SK-N-SH (cell line): ENCODE data around the gene PRICKLE1.

Experiments
- TAF1 ChIP-seq: IDR thresholded peaks from 2 replicates; pipeline ENCODE4 v1.6.1; 2012; ENCODE audit warnings: low read depth, mild to moderate bottlenecking, low read length, moderate library complexity, borderline replicate concordance
- TF ChIP-seq, protein P1 (sequence below): IDR thresholded peaks from 2 replicates; pipeline ENCODE4; 2012
- TF ChIP-seq, protein P2 (sequence below): fragments of 200-600 bp; sonication (generic); IDR thresholded peaks from 2 replicates; pipeline ENCODE4 v1.6.1; 2017; ENCODE audit warnings: antibody characterized with exemption, mild to moderate bottlenecking, moderate library complexity
- TF ChIP-seq, protein P3 (sequence below): IDR thresholded peaks from 2 replicates; pipeline ENCODE4 v1.6.1; 2012; ENCODE audit warnings: mild to moderate bottlenecking, low read depth, low read length, moderate library complexity

DNA sequence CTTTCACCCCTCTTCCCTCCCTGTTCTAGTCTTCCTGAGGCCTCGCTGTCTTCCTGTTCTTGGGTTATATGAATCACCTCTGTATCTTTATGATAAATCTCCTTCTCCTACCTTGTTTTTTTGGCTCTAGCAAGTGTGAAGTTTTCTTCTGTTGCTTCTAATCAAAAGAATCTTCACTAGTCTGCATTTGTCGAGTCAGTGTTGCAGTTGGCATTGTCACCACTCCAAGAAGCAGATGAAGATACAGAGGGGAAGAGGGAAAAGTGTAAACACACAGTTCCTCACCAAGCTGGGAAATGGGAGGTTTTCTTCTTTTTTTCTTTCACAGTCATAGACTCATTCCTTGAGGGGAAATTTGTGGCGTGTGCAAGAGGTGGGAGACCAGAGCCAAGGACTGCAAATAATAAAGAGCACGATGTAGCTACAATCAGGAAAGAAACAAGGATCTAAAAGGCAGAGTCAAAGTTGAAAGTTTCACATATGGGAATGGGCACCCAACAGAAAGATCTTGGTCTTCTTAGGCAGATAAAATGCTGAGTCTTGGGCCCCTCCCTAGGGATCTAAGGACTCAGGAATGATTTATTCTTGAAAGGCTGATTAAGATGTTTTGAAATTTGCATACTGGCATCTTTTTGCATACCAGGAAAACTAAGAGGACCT, 22.2 kb upstream of the PRICKLE1 start:
- TF ChIP-seq, protein P1, sequence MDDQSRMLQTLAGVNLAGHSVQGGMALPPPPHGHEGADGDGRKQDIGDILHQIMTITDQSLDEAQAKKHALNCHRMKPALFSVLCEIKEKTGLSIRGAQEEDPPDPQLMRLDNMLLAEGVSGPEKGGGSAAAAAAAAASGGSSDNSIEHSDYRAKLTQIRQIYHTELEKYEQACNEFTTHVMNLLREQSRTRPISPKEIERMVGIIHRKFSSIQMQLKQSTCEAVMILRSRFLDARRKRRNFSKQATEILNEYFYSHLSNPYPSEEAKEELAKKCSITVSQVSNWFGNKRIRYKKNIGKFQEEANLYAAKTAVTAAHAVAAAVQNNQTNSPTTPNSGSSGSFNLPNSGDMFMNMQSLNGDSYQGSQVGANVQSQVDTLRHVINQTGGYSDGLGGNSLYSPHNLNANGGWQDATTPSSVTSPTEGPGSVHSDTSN, result no peak
- no peak for TF ChIP-seq TAF1
- TF ChIP-seq, protein P2, sequence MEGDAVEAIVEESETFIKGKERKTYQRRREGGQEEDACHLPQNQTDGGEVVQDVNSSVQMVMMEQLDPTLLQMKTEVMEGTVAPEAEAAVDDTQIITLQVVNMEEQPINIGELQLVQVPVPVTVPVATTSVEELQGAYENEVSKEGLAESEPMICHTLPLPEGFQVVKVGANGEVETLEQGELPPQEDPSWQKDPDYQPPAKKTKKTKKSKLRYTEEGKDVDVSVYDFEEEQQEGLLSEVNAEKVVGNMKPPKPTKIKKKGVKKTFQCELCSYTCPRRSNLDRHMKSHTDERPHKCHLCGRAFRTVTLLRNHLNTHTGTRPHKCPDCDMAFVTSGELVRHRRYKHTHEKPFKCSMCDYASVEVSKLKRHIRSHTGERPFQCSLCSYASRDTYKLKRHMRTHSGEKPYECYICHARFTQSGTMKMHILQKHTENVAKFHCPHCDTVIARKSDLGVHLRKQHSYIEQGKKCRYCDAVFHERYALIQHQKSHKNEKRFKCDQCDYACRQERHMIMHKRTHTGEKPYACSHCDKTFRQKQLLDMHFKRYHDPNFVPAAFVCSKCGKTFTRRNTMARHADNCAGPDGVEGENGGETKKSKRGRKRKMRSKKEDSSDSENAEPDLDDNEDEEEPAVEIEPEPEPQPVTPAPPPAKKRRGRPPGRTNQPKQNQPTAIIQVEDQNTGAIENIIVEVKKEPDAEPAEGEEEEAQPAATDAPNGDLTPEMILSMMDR, result no peak
- TF ChIP-seq, protein P3, sequence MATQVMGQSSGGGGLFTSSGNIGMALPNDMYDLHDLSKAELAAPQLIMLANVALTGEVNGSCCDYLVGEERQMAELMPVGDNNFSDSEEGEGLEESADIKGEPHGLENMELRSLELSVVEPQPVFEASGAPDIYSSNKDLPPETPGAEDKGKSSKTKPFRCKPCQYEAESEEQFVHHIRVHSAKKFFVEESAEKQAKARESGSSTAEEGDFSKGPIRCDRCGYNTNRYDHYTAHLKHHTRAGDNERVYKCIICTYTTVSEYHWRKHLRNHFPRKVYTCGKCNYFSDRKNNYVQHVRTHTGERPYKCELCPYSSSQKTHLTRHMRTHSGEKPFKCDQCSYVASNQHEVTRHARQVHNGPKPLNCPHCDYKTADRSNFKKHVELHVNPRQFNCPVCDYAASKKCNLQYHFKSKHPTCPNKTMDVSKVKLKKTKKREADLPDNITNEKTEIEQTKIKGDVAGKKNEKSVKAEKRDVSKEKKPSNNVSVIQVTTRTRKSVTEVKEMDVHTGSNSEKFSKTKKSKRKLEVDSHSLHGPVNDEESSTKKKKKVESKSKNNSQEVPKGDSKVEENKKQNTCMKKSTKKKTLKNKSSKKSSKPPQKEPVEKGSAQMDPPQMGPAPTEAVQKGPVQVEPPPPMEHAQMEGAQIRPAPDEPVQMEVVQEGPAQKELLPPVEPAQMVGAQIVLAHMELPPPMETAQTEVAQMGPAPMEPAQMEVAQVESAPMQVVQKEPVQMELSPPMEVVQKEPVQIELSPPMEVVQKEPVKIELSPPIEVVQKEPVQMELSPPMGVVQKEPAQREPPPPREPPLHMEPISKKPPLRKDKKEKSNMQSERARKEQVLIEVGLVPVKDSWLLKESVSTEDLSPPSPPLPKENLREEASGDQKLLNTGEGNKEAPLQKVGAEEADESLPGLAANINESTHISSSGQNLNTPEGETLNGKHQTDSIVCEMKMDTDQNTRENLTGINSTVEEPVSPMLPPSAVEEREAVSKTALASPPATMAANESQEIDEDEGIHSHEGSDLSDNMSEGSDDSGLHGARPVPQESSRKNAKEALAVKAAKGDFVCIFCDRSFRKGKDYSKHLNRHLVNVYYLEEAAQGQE, result no peak
